Spleen (tissue), 11 donors: ENCODE data around the gene ECSCR. TPM values are rescaled to one million over a fixed set of nuclear protein-coding genes. Genes with fewer than 3 reads are reported as not detected.
A peak's percentile ranks its signal among the peaks of the same experiment; 100 is the strongest.

Experiments used
- DNase-seq: peaks from one replicate; pipeline ENCODE4 v3.0.0-alpha.2; 2020
- H3K27ac ChIP-seq, 8 donors: fragments of 200-600 bp; sonication (generic) in 7 of 8; 1 replicate in 4 of 8; 2 replicates in 4 of 8; pipeline versions ENCODE4 v1.5.0 to v1.8.0; 2016 to 2021; ENCODE audit warnings: inconsistent platforms in 4 of 8, mild to moderate bottlenecking in 4 of 8, moderate library complexity in 1 of 8
- H3K27me3 ChIP-seq, 7 donors: fragments of 200-600 bp; sonication (generic) in 6 of 7; replicated peaks in 1 of 7; 1 replicate in 4 of 7; 2 replicates in 3 of 7; pipeline versions ENCODE4 v1.5.0 to v1.8.0; 2016 to 2021; ENCODE audit warnings: inconsistent platforms in 3 of 7, mild to moderate bottlenecking in 1 of 7
- H3K36me3 ChIP-seq, 6 donors: fragments of 200-600 bp; sonication (generic) in 5 of 6; 1 replicate in 4 of 6; 2 replicates in 2 of 6; pipeline versions ENCODE4 v1.5.0 to v1.8.0; 2016 to 2021; ENCODE audit warnings: inconsistent platforms in 2 of 6
- H3K4me1 ChIP-seq, 6 donors: fragments of 200-600 bp; sonication (generic) in 5 of 6; 1 replicate in 3 of 6; 2 replicates in 3 of 6; pipeline versions ENCODE4 v1.5.0 to v1.8.0; 2016 to 2021; ENCODE audit warnings: inconsistent platforms in 3 of 6
- H3K4me3 ChIP-seq, 8 donors: fragments of 200-600 bp; sonication (generic) in 7 of 8; 1 replicate in 4 of 8; 2 replicates in 4 of 8; pipeline versions ENCODE4 v1.5.0 to v1.8.0; 2016 to 2021; ENCODE audit warnings: inconsistent platforms in 4 of 8, mild to moderate bottlenecking in 4 of 8, moderate library complexity in 2 of 8
- H3K9me3 ChIP-seq, 8 donors: fragments of 200-600 bp; sonication (generic) in 7 of 8; 1 replicate in 4 of 8; 2 replicates in 4 of 8; pipeline versions ENCODE4 v1.5.0 to v1.8.0; 2016 to 2021; ENCODE audit warnings: inconsistent platforms in 4 of 8
- POLR2A ChIP-seq, 3 donors: fragments of 450-650 bp; IDR thresholded peaks; one replicate each; pipeline ENCODE4 v1.5.1; 2017; ENCODE audit warnings: antibody characterized with exemption in 3 of 3, mild to moderate bottlenecking in 1 of 3
- POLR2AphosphoS5 ChIP-seq, 3 donors: sonication (generic); formaldehyde crosslinking; IDR thresholded peaks; one replicate each; pipeline ENCODE4 v1.5.1; 2017; ENCODE audit warnings: antibody characterized with exemption in 3 of 3
- WGBS, 5 donors: extraction: QIAGEN DNeasy Blood & Tissue Kit in 3 of 5; methylation state at CpG; one replicate each; pipeline versions ENCODE4 v1.1.5 to v1.1.7; 2013 to 2018; 5-methylcytosine and 5-hydroxymethylcytosine counted together
- intact Hi-C: fragments of 100-400 bp; cut with DNase I; formaldehyde crosslinking; loops from one replicate; pipeline ENCODE4 v1.15.0; 2023; ENCODE audit warnings: low total_unique reads
- polyA plus RNA-seq, 3 donors: library from polyadenylated mRNA; stranded (reverse); fragments of 200-250 nt; gene quantifications; one replicate each; pipeline ENCODE4 v1.2.1, GENCODE V29; 2013
- total RNA-seq, 7 donors: library from RNA; depleted of rRNA in 3 of 7; stranded (reverse); fragments of >200 nt in 3 of 7; fragmentation: NEBNext Ultra II Directional in 4 of 7; extraction: Animal tissue kit (Norgen Biotek cat#: 25700) in 4 of 7; gene quantifications; one replicate each; pipeline versions ENCODE4 v1.1.0 to v1.2.1, GENCODE V29; 2016 to 2021
- TF ChIP-seq, protein P1 (sequence below), 11 experiments: fragments of 200-600 bp in 7 of 11; fragments of 450-650 bp in 4 of 11; sonication (generic) in 4 of 11; IDR thresholded peaks in 8 of 11; conservative IDR thresholded peaks in 3 of 11; 1 replicate in 7 of 11; 2 replicates in 4 of 11; pipeline versions ENCODE4 v1.4.0 to v1.8.0; 2016 to 2021; ENCODE audit warnings: antibody characterized with exemption in 11 of 11, inconsistent platforms in 4 of 11, mild to moderate bottlenecking in 1 of 11
- donor health status: healthy with polysubstance abuse.
- donor health status: DM: no; HTN: no; CAD: no; lungs with moderate emphysema.
- donor health status: DM: no; HTN: no; CAD: no.
- donor health status: Bipolar disorder and iron deficiency.
- donor health status: healthy.
- donor health status: DM: no; HTN: no; CAD: no.
- donor health status: DM: yes; HTN: yes; CAD: no.

Gene ECSCR
- total and polyA plus RNA-seq, 10 donors, result 11.3 to 52.3 (median 18.5) TPM

DNA sequence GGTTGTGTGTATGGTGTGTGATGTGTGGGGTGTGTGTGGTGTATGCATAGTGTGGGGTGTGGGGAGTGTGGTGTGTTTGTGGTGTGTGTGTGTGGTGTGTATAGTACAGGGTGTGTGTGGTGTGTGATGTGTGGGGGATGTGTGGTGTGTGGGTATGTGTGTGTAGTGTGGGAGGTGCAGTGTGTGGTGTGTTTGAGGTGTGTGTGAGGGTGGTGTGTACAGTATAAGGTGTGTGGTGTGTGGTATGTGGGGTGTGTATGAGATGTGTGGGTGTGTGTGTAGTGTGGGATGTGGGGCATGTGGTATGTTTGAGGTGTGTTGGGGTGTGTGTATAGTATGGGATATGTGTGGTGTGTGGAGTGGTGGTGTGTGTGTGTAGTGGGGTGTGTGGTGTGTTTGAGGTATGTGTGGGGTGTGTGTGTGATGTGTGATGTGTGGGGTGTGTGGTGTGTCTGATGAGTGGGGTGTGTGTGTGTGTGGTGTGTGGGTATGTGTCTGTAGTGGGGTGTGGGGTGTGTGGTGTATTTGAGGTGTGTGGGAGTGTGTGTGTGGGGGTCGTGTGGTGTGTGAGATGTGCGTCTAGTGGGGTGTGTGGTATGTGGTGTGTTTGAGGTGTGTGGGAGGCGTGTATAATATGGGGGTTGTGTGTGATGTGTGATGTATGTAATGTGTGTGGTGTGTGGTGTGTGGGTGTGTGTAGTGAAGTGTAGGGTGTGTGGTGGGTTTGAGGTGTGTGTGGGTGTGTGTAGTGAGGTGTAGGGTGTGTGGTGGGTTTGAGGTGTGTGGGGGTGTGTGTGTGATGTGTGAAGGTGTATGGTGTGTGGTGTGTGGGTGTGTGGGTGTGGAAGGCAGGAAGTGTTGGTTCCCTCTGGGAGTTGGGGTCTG, 8.6 kb downstream of the ECSCR start:
- intact Hi-C loops, result no loop called here
- TF ChIP-seq, protein P1, sequence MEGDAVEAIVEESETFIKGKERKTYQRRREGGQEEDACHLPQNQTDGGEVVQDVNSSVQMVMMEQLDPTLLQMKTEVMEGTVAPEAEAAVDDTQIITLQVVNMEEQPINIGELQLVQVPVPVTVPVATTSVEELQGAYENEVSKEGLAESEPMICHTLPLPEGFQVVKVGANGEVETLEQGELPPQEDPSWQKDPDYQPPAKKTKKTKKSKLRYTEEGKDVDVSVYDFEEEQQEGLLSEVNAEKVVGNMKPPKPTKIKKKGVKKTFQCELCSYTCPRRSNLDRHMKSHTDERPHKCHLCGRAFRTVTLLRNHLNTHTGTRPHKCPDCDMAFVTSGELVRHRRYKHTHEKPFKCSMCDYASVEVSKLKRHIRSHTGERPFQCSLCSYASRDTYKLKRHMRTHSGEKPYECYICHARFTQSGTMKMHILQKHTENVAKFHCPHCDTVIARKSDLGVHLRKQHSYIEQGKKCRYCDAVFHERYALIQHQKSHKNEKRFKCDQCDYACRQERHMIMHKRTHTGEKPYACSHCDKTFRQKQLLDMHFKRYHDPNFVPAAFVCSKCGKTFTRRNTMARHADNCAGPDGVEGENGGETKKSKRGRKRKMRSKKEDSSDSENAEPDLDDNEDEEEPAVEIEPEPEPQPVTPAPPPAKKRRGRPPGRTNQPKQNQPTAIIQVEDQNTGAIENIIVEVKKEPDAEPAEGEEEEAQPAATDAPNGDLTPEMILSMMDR (IDR thresholded peaks at IDR 0.05 in 8 of 11, conservative IDR thresholded peaks at IDR 0.05 in 3 of 11), result no peak
- TF ChIP-seq POLR2A (IDR thresholded peaks at IDR 0.05) (no peak), POLR2AphosphoS5 (IDR thresholded peaks at IDR 0.05) (no peak)
- peaks cover 0 to 47% (median 0%) of the 10 kb centered on the region in 6 donors for H3K36me3 ChIP-seq
- WGBS, 5 donors, result 53 to 69% (median 60%) methylated on average over 3 of the region's 3 CpGs
- no peaks in the 10 kb centered on the region for H3K9me3 ChIP-seq
- no peak for DNase-seq
- peaks cover 0 to 20% (median 5%) of the 10 kb centered on the region in 6 donors for H3K4me1 ChIP-seq
- H3K27me3 ChIP-seq, result no peaks in the 10 kb centered on the region
- no peak overlapping the region for H3K4me3 ChIP-seq
- peak overlapping the region in 1 of 8 donors; percentile 63 for H3K27ac ChIP-seq

DNA sequence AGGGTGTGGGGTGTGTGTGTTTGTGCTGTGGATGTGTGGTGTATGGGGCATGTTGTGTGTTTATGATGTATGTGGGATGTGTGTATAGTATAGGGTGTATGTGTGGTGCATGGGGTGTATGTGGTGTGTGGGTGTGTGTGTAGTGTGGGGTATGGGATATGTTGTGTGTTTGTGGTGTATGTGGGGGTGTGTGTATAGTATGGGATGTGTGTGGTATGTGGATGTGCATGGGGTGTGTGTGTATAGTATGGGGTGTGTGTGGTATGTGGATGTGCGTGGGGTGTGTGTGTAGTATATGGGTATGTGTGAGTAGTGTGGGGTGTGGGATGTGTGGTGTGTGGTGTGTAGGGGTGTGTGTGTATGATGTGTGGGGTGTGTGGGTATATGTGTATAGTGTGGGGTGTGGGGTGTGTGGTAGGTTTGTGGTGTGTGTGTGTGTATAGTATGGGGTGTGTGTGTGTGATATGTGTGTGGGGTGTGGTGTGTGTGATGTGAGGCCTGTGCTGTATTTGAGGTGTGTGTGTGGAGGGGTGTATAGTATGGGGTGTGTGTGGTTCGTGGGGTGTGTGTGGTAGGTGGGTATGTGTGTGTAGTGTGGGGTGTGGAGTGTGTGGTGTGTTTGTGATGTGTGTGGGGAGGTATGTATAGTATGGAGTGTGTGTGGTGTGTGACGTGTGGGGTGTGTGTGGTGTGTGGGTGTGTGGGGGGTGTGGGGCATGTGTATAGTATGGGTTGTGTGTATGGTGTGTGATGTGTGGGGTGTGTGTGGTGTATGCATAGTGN, 10.5 kb downstream of the ECSCR start:
- no peak overlapping the region for H3K4me3 ChIP-seq
- H3K27me3 ChIP-seq, result no peaks in the 10 kb centered on the region
- no peak for DNase-seq
- H3K27ac ChIP-seq, result peak overlapping the region in 1 of 8 donors; percentile 40
- peaks cover 0 to 62% (median 0%) of the 10 kb centered on the region in 6 donors for H3K36me3 ChIP-seq
- 74 to 83% (median 83%) methylated on average over 3 of the region's 3 CpGs for WGBS, 5 donors
- H3K4me1 ChIP-seq, result peaks cover 0 to 2% (median 0%) of the 10 kb centered on the region in 6 donors
- no peaks in the 10 kb centered on the region for H3K9me3 ChIP-seq
- TF ChIP-seq POLR2AphosphoS5 (IDR thresholded peaks at IDR 0.05) (no peak), POLR2A (IDR thresholded peaks at IDR 0.05) (no peak)
- TF ChIP-seq, protein P1 (IDR thresholded peaks at IDR 0.05 in 8 of 11, conservative IDR thresholded peaks at IDR 0.05 in 3 of 11), result no peak
- intact Hi-C loops, result no loop called here

DNA sequence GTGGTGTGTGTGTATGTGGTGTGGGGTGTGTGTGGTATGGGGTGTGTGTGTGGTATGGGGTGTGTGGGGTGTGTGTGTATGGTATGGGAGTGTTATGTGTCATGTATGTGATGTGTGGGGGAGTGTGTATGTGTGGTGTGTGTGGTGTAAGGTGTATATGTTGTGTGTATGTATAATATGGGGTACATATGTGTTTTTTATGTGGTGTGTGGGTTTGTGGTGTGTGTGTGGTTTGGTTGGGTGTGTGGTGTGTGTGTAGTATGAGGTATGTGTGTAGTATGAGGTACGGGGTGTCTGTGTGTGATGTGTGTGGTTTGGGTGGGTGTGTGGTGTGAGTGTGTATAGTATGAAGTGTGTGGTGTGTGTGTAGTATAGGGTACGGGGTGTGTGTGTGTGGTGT, 11.4 kb downstream of the ECSCR start:
- intact Hi-C loops, result no loop called here
- no peaks in the 10 kb centered on the region for H3K4me1 ChIP-seq
- no peak overlapping the region for H3K4me3 ChIP-seq
- no peaks in the 10 kb centered on the region for H3K27me3 ChIP-seq
- DNase-seq, result no peak
- no peaks in the 10 kb centered on the region for H3K9me3 ChIP-seq
- peaks cover 0 to 53% (median 0%) of the 10 kb centered on the region in 6 donors for H3K36me3 ChIP-seq
- TF ChIP-seq, protein P1 (IDR thresholded peaks at IDR 0.05 in 8 of 11, conservative IDR thresholded peaks at IDR 0.05 in 3 of 11), result no peak
- TF ChIP-seq POLR2A (IDR thresholded peaks at IDR 0.05), result no peak
- TF ChIP-seq POLR2AphosphoS5 (IDR thresholded peaks at IDR 0.05), result no peak
- WGBS, 5 donors, result 81 to 95% (median 86%) methylated on average over 2 of the region's 2 CpGs
- H3K27ac ChIP-seq, result no peak overlapping the region
